Stimulated activated CD8-positive, alpha-beta memory T cell treated with anti-CD3 and anti-CD28 coated beads, Interleukin-12 subunit alpha, Interleukin-12 subunit beta, amount 100 ng/mL, for 4 hours (primary cell): ENCODE measurements around the gene DNAJC4.
A peak's percentile ranks its signal among the peaks of the same experiment; 100 is the strongest.

Source experiments
- DNase-seq: peaks from one replicate; pipeline ENCODE4 v3.0.0-alpha.2; 2020; ENCODE audit warnings: low read depth

Gene DNAJC4

GRCh38 chr11:64259533-64260067 is 29.3 kb downstream of the DNAJC4 start:
- DNase-seq: no peak

GRCh38 chr11:64260147-64260708 is 29.9 kb downstream of the DNAJC4 start:
- no peak for DNase-seq

- DNase-seq: no peak
These were observed 31.3 kb downstream of the DNAJC4 start for GRCh38 chr11:64261556-64262080.

- no peak for DNase-seq
These were observed 32.1 kb downstream of the DNAJC4 start for GRCh38 chr11:64262271-64263002.

- DNase-seq: no peak
These were observed 32.9 kb downstream of the DNAJC4 start for GRCh38 chr11:64263021-64263946.

GRCh38 chr11:64263947-64264317 is 33.6 kb downstream of the DNAJC4 start:
- no peak for DNase-seq

GRCh38 chr11:64264371-64264852 is 34.1 kb downstream of the DNAJC4 start:
- DNase-seq: no peak

- DNase-seq: no peak
These were observed 35.1 kb downstream of the DNAJC4 start for GRCh38 chr11:64265176-64266160.

- DNase-seq: no peak
These were observed 36.0 kb downstream of the DNAJC4 start for GRCh38 chr11:64266339-64266738.

GRCh38 chr11:64267207-64267945 is 37.0 kb downstream of the DNAJC4 start:
- no peak for DNase-seq

GRCh38 chr11:64268025-64268892 is 37.9 kb downstream of the DNAJC4 start:
- no peak for DNase-seq

- no peak for DNase-seq
These were observed 38.7 kb downstream of the DNAJC4 start for GRCh38 chr11:64268893-64269539.

GRCh38 chr11:64269540-64270220 is 39.3 kb downstream of the DNAJC4 start:
- DNase-seq: peak; percentile 97

- no peak for DNase-seq
These were observed 44.9 kb downstream of the DNAJC4 start for GRCh38 chr11:64275031-64275800.

- DNase-seq: no peak
These were observed 45.5 kb downstream of the DNAJC4 start for GRCh38 chr11:64275841-64276240.

GRCh38 chr11:64276653-64277431 is 46.5 kb downstream of the DNAJC4 start:
- no peak for DNase-seq
